ENCODE results near the gene MYOF.

The MYOF gene

GRCh38 chr10:93461109-93461806, 20.9 kb downstream of the MYOF start:
- H3K4me3 ChIP-seq (ENCODE audit: control insufficient read depth, low read depth, low read length) = no peak overlapping the region
- peak; percentile 78 for DNase-seq (ENCODE audit: low read depth)
- no peak for TF ChIP-seq CTCF (conservative IDR thresholded peaks at IDR 0.05; ENCODE audit: control insufficient read depth, insufficient read depth, low read depth, low read length)

GRCh38 chr10:93459466-93459865, 22.7 kb downstream of the MYOF start:
- TF ChIP-seq CTCF (conservative IDR thresholded peaks at IDR 0.05; ENCODE audit: control insufficient read depth, insufficient read depth, low read depth, low read length) = no peak
- no peak overlapping the region for H3K4me3 ChIP-seq (ENCODE audit: control insufficient read depth, low read depth, low read length)
- DNase-seq (ENCODE audit: low read depth) = no peak

GRCh38 chr10:93458821-93459257, 23.3 kb downstream of the MYOF start:
- no peak overlapping the region for H3K4me3 ChIP-seq (ENCODE audit: control insufficient read depth, low read depth, low read length)
- peak; percentile 100 for DNase-seq (ENCODE audit: low read depth)
- TF ChIP-seq CTCF (conservative IDR thresholded peaks at IDR 0.05; ENCODE audit: control insufficient read depth, insufficient read depth, low read depth, low read length) = no peak

- no peak overlapping the region for H3K4me3 ChIP-seq (ENCODE audit: control insufficient read depth, low read depth, low read length)
- TF ChIP-seq CTCF (conservative IDR thresholded peaks at IDR 0.05; ENCODE audit: control insufficient read depth, insufficient read depth, low read depth, low read length) = no peak
- DNase-seq (ENCODE audit: low read depth) = no peak
Observed at GRCh38 chr10:93457511-93457910, 24.6 kb downstream of the MYOF start.

- no peak overlapping the region for H3K4me3 ChIP-seq (ENCODE audit: control insufficient read depth, low read depth, low read length)
- no peak for TF ChIP-seq CTCF (conservative IDR thresholded peaks at IDR 0.05; ENCODE audit: control insufficient read depth, insufficient read depth, low read depth, low read length)
- DNase-seq (ENCODE audit: low read depth) = peak; percentile 80
Observed at GRCh38 chr10:93456480-93456879, 25.7 kb downstream of the MYOF start.

- no peak overlapping the region for H3K4me3 ChIP-seq (ENCODE audit: control insufficient read depth, low read depth, low read length)
- no peak for TF ChIP-seq CTCF (conservative IDR thresholded peaks at IDR 0.05; ENCODE audit: control insufficient read depth, insufficient read depth, low read depth, low read length)
- no peak for DNase-seq (ENCODE audit: low read depth)
Observed at GRCh38 chr10:93454736-93455135, 27.4 kb downstream of the MYOF start.

Measured in fibroblast of mammary gland (primary cell).